Tibial artery (tissue), 4 donors: ENCODE measurements around the gene CADPS2.

Experiments used
- DNase-seq, 2 donors: peaks; one replicate each; pipeline ENCODE4 v3.0.0-alpha.2; 2019
- H3K27ac ChIP-seq, 2 donors: fragments of 200-600 bp; sonication (generic) in 1 of 2; 1 replicate in 1 of 2; 2 replicates in 1 of 2; pipeline ENCODE4 v1.5.1; 2018 to 2019; ENCODE audit warnings: mild to moderate bottlenecking in 1 of 2
- H3K27me3 ChIP-seq, 2 donors: fragments of 200-600 bp; sonication (generic) in 1 of 2; one replicate each; pipeline versions ENCODE4 v1.5.1 to v1.6.0; 2016 to 2019
- H3K36me3 ChIP-seq, 3 donors: fragments of 200-600 bp; sonication (generic) in 2 of 3; one replicate each; pipeline ENCODE4 v1.5.1; 2016 to 2019; ENCODE audit warnings: mild to moderate bottlenecking in 2 of 3
- H3K4me1 ChIP-seq, 4 donors: fragments of 200-600 bp; sonication (generic) in 2 of 4; 1 replicate in 3 of 4; 2 replicates in 1 of 4; pipeline ENCODE4 v1.5.1; 2016 to 2019
- H3K4me3 ChIP-seq, 2 donors: fragments of 200-600 bp; sonication (generic) in 1 of 2; 1 replicate in 1 of 2; 2 replicates in 1 of 2; pipeline ENCODE4 v1.5.1; 2018 to 2019; ENCODE audit warnings: mild to moderate bottlenecking in 2 of 2
- H3K9me3 ChIP-seq, 3 donors: fragments of 200-600 bp; sonication (generic) in 1 of 3; one replicate each; pipeline ENCODE4 v1.5.1; 2016 to 2019
- intact Hi-C: fragments of 100-400 bp; cut with DNase I; formaldehyde crosslinking; loops from one replicate; pipeline ENCODE4 v1.15.0; 2023; ENCODE audit warnings: low total_unique reads
- TF ChIP-seq, protein P1 (sequence below), 2 experiments: fragments of 200-600 bp in 1 of 2; fragments of 450-650 bp in 1 of 2; IDR thresholded peaks; one replicate each; pipeline ENCODE4 v1.5.1; 2017 to 2019; ENCODE audit warnings: antibody characterized with exemption in 2 of 2, mild to moderate bottlenecking in 1 of 2, moderate library complexity in 1 of 2

The CADPS2 gene

DNA sequence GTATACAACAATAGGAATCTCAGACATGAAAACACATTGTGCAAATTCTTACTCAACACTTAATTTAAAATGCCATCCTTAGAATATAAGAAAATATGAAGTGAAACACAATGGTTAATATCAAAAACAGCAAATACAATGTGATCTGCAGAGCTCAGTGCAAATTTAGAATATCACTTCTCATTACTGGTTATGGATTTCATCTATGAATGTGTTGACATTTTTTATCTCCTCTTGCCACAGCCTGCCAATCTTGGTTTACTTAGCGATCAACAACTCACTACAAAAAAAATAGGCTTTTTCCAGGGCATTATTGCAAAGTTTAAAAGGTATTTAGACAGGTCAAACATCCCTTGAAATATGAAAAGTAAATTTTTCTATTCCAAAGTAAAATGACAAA lies 158.5 kb downstream of the CADPS2 start:
- Histone ChIP-seq H3K27ac (no peak overlapping the region), H3K27me3 (no peaks in the 10 kb centered on the region), H3K4me3 (no peak overlapping the region), H3K9me3 (no peaks in the 10 kb centered on the region), H3K4me1 (peaks cover 0 to 7% (median 0%) of the 10 kb centered on the region in 4 donors), H3K36me3 (no peaks in the 10 kb centered on the region)
- TF ChIP-seq, protein P1, sequence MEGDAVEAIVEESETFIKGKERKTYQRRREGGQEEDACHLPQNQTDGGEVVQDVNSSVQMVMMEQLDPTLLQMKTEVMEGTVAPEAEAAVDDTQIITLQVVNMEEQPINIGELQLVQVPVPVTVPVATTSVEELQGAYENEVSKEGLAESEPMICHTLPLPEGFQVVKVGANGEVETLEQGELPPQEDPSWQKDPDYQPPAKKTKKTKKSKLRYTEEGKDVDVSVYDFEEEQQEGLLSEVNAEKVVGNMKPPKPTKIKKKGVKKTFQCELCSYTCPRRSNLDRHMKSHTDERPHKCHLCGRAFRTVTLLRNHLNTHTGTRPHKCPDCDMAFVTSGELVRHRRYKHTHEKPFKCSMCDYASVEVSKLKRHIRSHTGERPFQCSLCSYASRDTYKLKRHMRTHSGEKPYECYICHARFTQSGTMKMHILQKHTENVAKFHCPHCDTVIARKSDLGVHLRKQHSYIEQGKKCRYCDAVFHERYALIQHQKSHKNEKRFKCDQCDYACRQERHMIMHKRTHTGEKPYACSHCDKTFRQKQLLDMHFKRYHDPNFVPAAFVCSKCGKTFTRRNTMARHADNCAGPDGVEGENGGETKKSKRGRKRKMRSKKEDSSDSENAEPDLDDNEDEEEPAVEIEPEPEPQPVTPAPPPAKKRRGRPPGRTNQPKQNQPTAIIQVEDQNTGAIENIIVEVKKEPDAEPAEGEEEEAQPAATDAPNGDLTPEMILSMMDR (IDR thresholded peaks at IDR 0.05) = no peak
- DNase-seq = no peak
- intact Hi-C loops = no loop called here

DNA sequence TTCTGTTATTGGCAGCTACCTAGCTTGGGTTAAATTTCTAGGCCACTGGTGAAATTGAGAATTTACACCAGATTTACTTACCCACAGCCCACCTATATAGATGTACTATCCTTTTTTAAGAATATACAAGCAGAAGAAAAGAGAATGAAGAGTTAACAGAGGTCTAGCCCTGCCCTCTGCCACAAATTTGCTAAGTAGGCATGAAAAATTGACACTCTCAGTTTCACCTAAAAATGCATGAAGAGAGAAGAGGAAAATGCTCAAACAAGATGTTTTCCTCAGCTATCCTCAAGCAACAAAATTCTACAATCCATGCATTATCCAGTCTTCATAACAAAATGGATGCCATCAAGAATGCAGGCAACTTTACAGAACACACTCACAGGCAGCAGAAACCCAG lies 158.9 kb downstream of the CADPS2 start:
- H3K4me1 ChIP-seq = peaks cover 0 to 7% (median 0%) of the 10 kb centered on the region in 4 donors
- no peak overlapping the region for H3K4me3 ChIP-seq
- DNase-seq = no peak
- intact Hi-C loops = no loop called here
- H3K9me3 ChIP-seq = no peaks in the 10 kb centered on the region
- no peaks in the 10 kb centered on the region for H3K36me3 ChIP-seq
- no peak overlapping the region for H3K27ac ChIP-seq
- TF ChIP-seq, protein P1 (IDR thresholded peaks at IDR 0.05) = no peak
- no peaks in the 10 kb centered on the region for H3K27me3 ChIP-seq

DNA sequence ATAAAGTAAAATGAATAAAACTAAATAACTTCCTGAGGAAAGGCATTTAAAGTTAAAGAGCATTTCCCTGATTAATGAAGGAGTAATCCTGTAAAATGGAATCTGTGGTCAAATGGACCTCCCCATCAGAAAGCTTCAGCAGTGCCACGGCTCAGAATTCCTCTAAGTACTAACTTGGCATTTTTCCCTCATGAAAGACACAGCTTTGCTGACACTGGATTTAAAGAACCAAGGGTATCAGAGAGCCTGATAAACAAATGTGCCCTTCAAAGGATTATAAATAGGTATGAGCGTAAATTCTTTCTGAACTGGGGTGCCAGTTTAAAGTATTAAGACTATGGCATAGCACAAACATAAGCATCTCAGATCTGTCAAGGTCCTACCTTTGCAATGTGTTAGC lies 159.4 kb downstream of the CADPS2 start:
- Histone ChIP-seq H3K36me3 (no peaks in the 10 kb centered on the region), H3K27ac (no peak overlapping the region), H3K4me3 (no peak overlapping the region), H3K4me1 (peaks cover 0 to 7% (median 0%) of the 10 kb centered on the region in 4 donors), H3K27me3 (no peaks in the 10 kb centered on the region), H3K9me3 (no peaks in the 10 kb centered on the region)
- TF ChIP-seq, protein P1 (IDR thresholded peaks at IDR 0.05) = no peak
- intact Hi-C loops = no loop called here
- no peak for DNase-seq

DNA sequence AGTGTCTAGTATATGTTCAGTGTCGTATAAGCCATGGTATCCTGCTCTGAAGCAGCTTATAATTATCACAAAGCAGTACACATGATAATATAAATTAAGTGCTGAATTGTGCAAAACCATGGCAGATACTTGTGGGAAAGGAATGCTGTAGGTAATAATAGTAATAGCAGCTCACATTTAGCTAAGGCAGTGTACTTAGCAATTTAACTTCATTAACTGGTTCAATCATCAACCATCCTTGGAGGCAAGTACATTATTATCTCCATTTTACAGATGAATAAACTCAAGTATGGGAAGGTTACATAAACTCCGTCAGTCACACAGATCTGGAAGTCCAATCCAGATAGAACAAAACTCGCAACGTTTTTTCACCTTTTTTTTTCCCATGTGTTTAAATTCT lies 161.9 kb downstream of the CADPS2 start:
- H3K27me3 ChIP-seq = no peaks in the 10 kb centered on the region
- H3K27ac ChIP-seq = no peak overlapping the region
- no peak for DNase-seq
- H3K36me3 ChIP-seq = no peaks in the 10 kb centered on the region
- no peaks in the 10 kb centered on the region for H3K4me1 ChIP-seq
- H3K4me3 ChIP-seq = no peak overlapping the region
- H3K9me3 ChIP-seq = no peaks in the 10 kb centered on the region
- TF ChIP-seq, protein P1 (IDR thresholded peaks at IDR 0.05) = no peak
- intact Hi-C loops = no loop called here

DNA sequence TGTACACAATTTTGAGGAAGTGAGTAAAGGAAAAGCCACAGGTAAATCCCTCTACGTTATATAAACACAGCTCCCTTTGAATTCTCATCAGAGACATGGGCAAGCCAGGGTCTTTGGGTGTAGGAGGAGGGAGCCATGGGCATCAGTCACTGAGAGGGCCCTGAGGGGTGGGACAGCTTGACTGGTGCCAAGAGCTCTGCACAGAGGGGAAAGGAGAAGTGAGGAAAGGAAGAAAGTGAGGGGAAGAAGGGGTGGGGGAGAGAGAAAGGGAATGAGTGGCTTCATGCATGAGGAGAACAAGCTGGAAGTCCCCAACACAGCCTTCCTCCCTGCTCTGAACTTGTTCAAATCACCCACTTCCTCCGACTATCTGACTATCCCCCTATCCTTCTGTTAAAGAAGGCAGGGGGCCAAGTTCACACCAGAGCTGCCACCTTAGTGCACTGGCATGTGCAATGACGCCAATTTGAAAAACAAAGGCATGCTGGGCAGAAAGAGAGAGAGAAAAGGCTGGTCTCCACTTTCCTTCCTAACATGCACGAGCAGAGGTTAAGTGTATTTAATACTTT lies 167.2 kb downstream of the CADPS2 start:
- no peak for DNase-seq
- Histone ChIP-seq H3K9me3 (no peaks in the 10 kb centered on the region), H3K27me3 (no peaks in the 10 kb centered on the region), H3K36me3 (no peaks in the 10 kb centered on the region), H3K4me1 (no peaks in the 10 kb centered on the region), H3K4me3 (no peak overlapping the region), H3K27ac (no peak overlapping the region)
- intact Hi-C loops = no loop called here
- TF ChIP-seq, protein P1 (IDR thresholded peaks at IDR 0.05) = no peak
